HepG2 (cell line): ENCODE results near the gene KIF15. TPM values are rescaled to one million over a fixed set of nuclear protein-coding genes. Genes with fewer than 3 reads are reported as not detected.
A peak's percentile ranks its signal among the peaks of the same experiment; 100 is the strongest.

Experiments used
- ATF5 ChIP-seq: sonication (generic); formaldehyde crosslinking; IDR thresholded peaks from 2 replicates; pipeline ENCODE4 v1.4.0; 2020; ENCODE audit warnings: mild to moderate bottlenecking, low read depth, missing genetic modification reagents
- CCAR2 ChIP-seq: fragments of 200-400 bp; formaldehyde crosslinking; optimal IDR thresholded peaks from 2 replicates; pipeline ENCODE3; 2018; ENCODE audit warnings: low read depth, mild to moderate bottlenecking, low read length, moderate library complexity
- ETV5 ChIP-seq: IDR thresholded peaks from 2 replicates; pipeline ENCODE4 v1.6.1; 2018; ENCODE audit warnings: missing biosample characterization, missing genetic modification reagents, inconsistent platforms, borderline replicate concordance
- GPN1 ChIP-seq: sonication (generic); formaldehyde crosslinking; IDR thresholded peaks from 2 replicates; pipeline ENCODE4 v1.5.1; 2020; ENCODE audit warnings: missing genetic modification reagents, borderline replicate concordance
- MLLT10 ChIP-seq: sonication (generic); formaldehyde crosslinking; IDR thresholded peaks from 2 replicates; pipeline ENCODE4 v1.4.0; 2020; ENCODE audit warnings: missing genetic modification reagents
- POLR2G ChIP-seq: fragments of 200-400 bp; formaldehyde crosslinking; IDR thresholded peaks from 2 replicates; pipeline ENCODE4 v1.6.1; 2018; ENCODE audit warnings: mild to moderate bottlenecking, low read depth, low read length, moderate library complexity
- RAD21 ChIP-seq: fragments of 450-650 bp; formaldehyde crosslinking; IDR thresholded peaks from 2 replicates; pipeline ENCODE4 v1.5.0; 2020; ENCODE audit warnings: mild to moderate bottlenecking
- RFX1 ChIP-seq: fragments of 450-650 bp; IDR thresholded peaks from 2 replicates; pipeline ENCODE4 v1.6.1; 2017
- TAF1 ChIP-seq: sonication (generic); formaldehyde crosslinking; IDR thresholded peaks from 2 replicates; pipeline ENCODE4 v1.4.0; 2020; ENCODE audit warnings: missing genetic modification reagents
- TBL1XR1 ChIP-seq: fragments of 150-350 bp; IDR thresholded peaks from 2 replicates; pipeline ENCODE4 v1.6.1; 2014; ENCODE audit warnings: borderline replicate concordance, low read length; ENCODE audit not compliant: partially characterized antibody
- TBX2 ChIP-seq: sonication (generic); formaldehyde crosslinking; IDR thresholded peaks from 2 replicates; pipeline ENCODE4 v1.5.0; 2020; ENCODE audit warnings: missing genetic modification reagents, mild to moderate bottlenecking, borderline replicate concordance
- ZBTB44 ChIP-seq: sonication (generic); formaldehyde crosslinking; IDR thresholded peaks from 2 replicates; pipeline ENCODE4 v1.4.0; 2020; ENCODE audit warnings: missing genetic modification reagents
- ZBTB46 ChIP-seq: sonication (generic); formaldehyde crosslinking; IDR thresholded peaks from 2 replicates; pipeline ENCODE4 v1.4.0; 2020; ENCODE audit warnings: mild to moderate bottlenecking, missing genetic modification reagents, borderline replicate concordance
- ZMYM2 ChIP-seq: sonication (generic); formaldehyde crosslinking; IDR thresholded peaks from 2 replicates; pipeline ENCODE4 v1.8.0; 2022; ENCODE audit warnings: mild to moderate bottlenecking, missing genetic modification reagents
- ZNF75D ChIP-seq: sonication (generic); formaldehyde crosslinking; IDR thresholded peaks from 2 replicates; pipeline ENCODE4 v1.8.1; 2023; ENCODE audit warnings: missing genetic modification reagents, mild to moderate bottlenecking, borderline replicate concordance
- polyA plus RNA-seq, 8 experiments: library from polyadenylated mRNA; depleted of rRNA in 3 of 8; stranded (reverse) in 7 of 8; unstranded in 1 of 8; fragments of >200 nt; fragmentation: Illumina TruSeq in 4 of 8; extraction: Trizol in 4 of 8; gene quantifications; 2 replicates each; pipeline versions ENCODE4 v1.2.1 to v1.2.3, GENCODE V29; 2011 to 2016; ENCODE audit warnings: low read depth in 4 of 8, missing spikeins in 1 of 8, mixed read lengths in 1 of 8; ENCODE audit not compliant: insufficient read depth in 1 of 8
- total RNA-seq, 5 experiments: library from RNA; depleted of rRNA; stranded (reverse); fragments of >200 nt; fragmentation: Illumina TruSeq; extraction: Trizol; gene quantifications; 2 replicates each; pipeline ENCODE4 v1.2.3, GENCODE V29; 2016; ENCODE audit warnings: low read depth in 1 of 5
- TF ChIP-seq, protein P1 (sequence below): sonication (generic); formaldehyde crosslinking; IDR thresholded peaks from 2 replicates; pipeline ENCODE4 v1.5.1; 2020; ENCODE audit warnings: missing genetic modification reagents, mild to moderate bottlenecking, borderline replicate concordance
- TF ChIP-seq, protein P2 (sequence below): IDR thresholded peaks from 2 replicates; pipeline ENCODE4 v1.6.1; 2016

The KIF15 gene
- total and polyA plus RNA-seq, 2 of the 13 experiments (the other 11 are each of a cell fraction or from before 2014, with no cell fraction given), result 4.8 to 33.8 TPM

GRCh38 chr3:44761424-44762169 lies at the start of gene KIF15, which contains the start of gene KIAA1143 (continued):
- TF ChIP-seq ZBTB46 (CRISPR knock-in tag) (0 out of 2 replicates have a peak, but pooled peaks have one; percentile 32), ZNF75D (no peak), TBL1XR1 (no peak), TBX2 (CRISPR knock-in tag) (peak; percentile 84), RAD21 (CRISPR knock-in tag) (0 out of 2 replicates have a peak, but pooled peaks have one; percentile 22), GPN1 (no peak), MLLT10 (CRISPR knock-in tag) (no peak), POLR2G (peak; percentile 91), ETV5 (CRISPR knock-in tag) (peak; percentile 56), ZMYM2 (CRISPR knock-in tag) (0 out of 2 replicates have a peak, but pooled peaks have one; percentile 42), RFX1 (no peak), CCAR2 (no peak), ZBTB44 (CRISPR knock-in tag) (no peak), ATF5 (CRISPR knock-in tag) (no peak), TAF1 (CRISPR knock-in tag) (peak; percentile 80; the same call in 1 of the 2 replicates)
- TF ChIP-seq, protein P1, sequence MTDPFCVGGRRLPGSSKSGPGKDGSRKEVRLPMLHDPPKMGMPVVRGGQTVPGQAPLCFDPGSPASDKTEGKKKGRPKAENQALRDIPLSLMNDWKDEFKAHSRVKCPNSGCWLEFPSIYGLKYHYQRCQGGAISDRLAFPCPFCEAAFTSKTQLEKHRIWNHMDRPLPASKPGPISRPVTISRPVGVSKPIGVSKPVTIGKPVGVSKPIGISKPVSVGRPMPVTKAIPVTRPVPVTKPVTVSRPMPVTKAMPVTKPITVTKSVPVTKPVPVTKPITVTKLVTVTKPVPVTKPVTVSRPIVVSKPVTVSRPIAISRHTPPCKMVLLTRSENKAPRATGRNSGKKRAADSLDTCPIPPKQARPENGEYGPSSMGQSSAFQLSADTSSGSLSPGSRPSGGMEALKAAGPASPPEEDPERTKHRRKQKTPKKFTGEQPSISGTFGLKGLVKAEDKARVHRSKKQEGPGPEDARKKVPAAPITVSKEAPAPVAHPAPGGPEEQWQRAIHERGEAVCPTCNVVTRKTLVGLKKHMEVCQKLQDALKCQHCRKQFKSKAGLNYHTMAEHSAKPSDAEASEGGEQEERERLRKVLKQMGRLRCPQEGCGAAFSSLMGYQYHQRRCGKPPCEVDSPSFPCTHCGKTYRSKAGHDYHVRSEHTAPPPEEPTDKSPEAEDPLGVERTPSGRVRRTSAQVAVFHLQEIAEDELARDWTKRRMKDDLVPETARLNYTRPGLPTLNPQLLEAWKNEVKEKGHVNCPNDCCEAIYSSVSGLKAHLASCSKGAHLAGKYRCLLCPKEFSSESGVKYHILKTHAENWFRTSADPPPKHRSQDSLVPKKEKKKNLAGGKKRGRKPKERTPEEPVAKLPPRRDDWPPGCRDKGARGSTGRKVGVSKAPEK (CRISPR knock-in tag), result 0 out of 2 replicates have a peak, but pooled peaks have one; percentile 42
- TF ChIP-seq, protein P2, sequence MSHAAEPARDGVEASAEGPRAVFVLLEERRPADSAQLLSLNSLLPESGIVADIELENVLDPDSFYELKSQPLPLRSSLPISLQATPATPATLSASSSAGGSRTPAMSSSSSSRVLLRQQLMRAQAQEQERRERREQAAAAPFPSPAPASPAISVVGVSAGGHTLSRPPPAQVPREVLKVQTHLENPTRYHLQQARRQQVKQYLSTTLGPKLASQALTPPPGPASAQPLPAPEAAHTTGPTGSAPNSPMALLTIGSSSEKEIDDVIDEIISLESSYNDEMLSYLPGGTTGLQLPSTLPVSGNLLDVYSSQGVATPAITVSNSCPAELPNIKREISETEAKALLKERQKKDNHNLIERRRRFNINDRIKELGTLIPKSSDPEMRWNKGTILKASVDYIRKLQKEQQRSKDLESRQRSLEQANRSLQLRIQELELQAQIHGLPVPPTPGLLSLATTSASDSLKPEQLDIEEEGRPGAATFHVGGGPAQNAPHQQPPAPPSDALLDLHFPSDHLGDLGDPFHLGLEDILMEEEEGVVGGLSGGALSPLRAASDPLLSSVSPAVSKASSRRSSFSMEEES (CRISPR knock-in tag), result peak; percentile 47; the same call in 1 of the 2 replicates
